B cell (primary cell): ENCODE results near the gene LRBA. TPM values are rescaled to one million over a fixed set of nuclear protein-coding genes. Genes with fewer than 3 reads are reported as not detected.

ENCODE experiments used
- ATAC-seq: fragments of 200-7000 bp; cut with Tn5 transposase; one replicate; pipeline ENCODE4 v1.10.0; 2021; ENCODE audit warnings: low read depth, mild to moderate bottlenecking, moderate number of reproducible peaks, moderate library complexity
- CTCF ChIA-PET: fragments of 350-600 bp; sonication (Branson Sonifier 250); formaldehyde crosslinking; loops from one replicate; lab custom pipeline; 2021; ENCODE audit warnings: antibody characterized with exemption, inconsistent platforms; lab: Charles Lee
- POLR2A ChIA-PET: fragments of 350-600 bp; sonication (Branson Sonifier 250); formaldehyde crosslinking; loops from one replicate; lab custom pipeline; 2021; ENCODE audit warnings: antibody characterized with exemption; lab: Charles Lee
- DNase-seq: peaks from one replicate; pipeline ENCODE4 v3.0.0; 2013
- H2AFZ ChIP-seq: 2 replicates; pipeline ENCODE4 v1.6.1; 2012; ENCODE audit warnings: mild to moderate bottlenecking, low read depth, low read length; ENCODE audit not compliant: insufficient read depth, poor library complexity, severe bottlenecking
- H3K27ac ChIP-seq, 2 donors: 1 replicate in 1 of 2; 2 replicates in 1 of 2; pipeline ENCODE4 v1.5.1; 2012 to 2013; ENCODE audit warnings: low read length in 2 of 2, mild to moderate bottlenecking in 2 of 2, moderate library complexity in 1 of 2
- H3K27me3 ChIP-seq, 4 experiments: fragments of 200-600 bp in 1 of 4; sonication (generic) in 1 of 4; replicated peaks in 1 of 4; 1 replicate in 2 of 4; 2 replicates in 2 of 4; pipeline versions ENCODE4 v1.6.1 to v1.7.0; 2013 to 2016; ENCODE audit warnings: low read length in 3 of 4, mild to moderate bottlenecking in 2 of 4, mixed read lengths in 1 of 4, moderate library complexity in 1 of 4; ENCODE audit not compliant: insufficient read depth in 4 of 4, control insufficient read depth in 3 of 4; ENCODE audit errors: control extremely low read depth in 1 of 4
- H3K36me3 ChIP-seq, 2 experiments: replicated peaks in 1 of 2; 1 replicate in 1 of 2; 2 replicates in 1 of 2; pipeline versions ENCODE4 v1.6.1 to v1.7.1; 2013; ENCODE audit warnings: low read length in 1 of 2; ENCODE audit not compliant: insufficient read depth in 2 of 2, control insufficient read depth in 1 of 2; ENCODE audit errors: control extremely low read depth in 1 of 2, extremely low read depth in 1 of 2
- H3K4me1 ChIP-seq, 2 donors: fragments of 200-600 bp in 1 of 2; sonication (generic) in 1 of 2; 1 replicate in 1 of 2; 2 replicates in 1 of 2; pipeline versions ENCODE4 v1.5.1 to v1.6.1; 2013 to 2017; ENCODE audit warnings: low read length in 2 of 2; ENCODE audit not compliant: control insufficient read depth in 2 of 2, insufficient read depth in 2 of 2
- H3K4me2 ChIP-seq: replicated peaks from 2 replicates; pipeline ENCODE3; 2012; ENCODE audit warnings: mild to moderate bottlenecking, low read depth, low read length; ENCODE audit not compliant: poor library complexity, severe bottlenecking
- H3K4me3 ChIP-seq, 5 experiments: fragments of 200-600 bp in 1 of 5; sonication (generic) in 1 of 5; 1 replicate in 3 of 5; 2 replicates in 2 of 5; pipeline versions ENCODE4 v1.5.1 to v1.7.0; 2011 to 2016; ENCODE audit warnings: low read length in 4 of 5, mild to moderate bottlenecking in 4 of 5, low read depth in 2 of 5, control low read depth in 1 of 5, moderate library complexity in 1 of 5; ENCODE audit not compliant: insufficient read depth in 1 of 5; ENCODE audit errors: control extremely low read depth in 1 of 5, extremely low read depth in 1 of 5
- H3K79me2 ChIP-seq: fragments of 200-600 bp; sonication (generic); one replicate; pipeline ENCODE4 v1.6.0; 2016; ENCODE audit warnings: low read length; ENCODE audit not compliant: control insufficient read depth, insufficient read depth
- H3K9ac ChIP-seq: fragments of 200-600 bp; sonication (generic); 2 replicates; pipeline ENCODE4 v1.6.1; 2017; ENCODE audit warnings: mild to moderate bottlenecking, low read length, moderate library complexity
- H3K9me3 ChIP-seq, 3 donors: one replicate each; pipeline versions ENCODE4 v1.6.1 to v1.7.1; 2013; ENCODE audit warnings: low read length in 2 of 3; ENCODE audit not compliant: control insufficient read depth in 2 of 3, insufficient read depth in 1 of 3; ENCODE audit errors: control extremely low read depth in 1 of 3
- H4K20me1 ChIP-seq: 2 replicates; pipeline ENCODE4 v1.6.0; 2012; ENCODE audit warnings: mild to moderate bottlenecking, low read length; ENCODE audit not compliant: insufficient read depth, control insufficient read depth, poor library complexity, severe bottlenecking
- H3K27ac Mint-ChIP-seq: one replicate; pipeline ENCODE4 v1.8.0; 2021; ENCODE audit warnings: mixed read lengths
- H3K27me3 Mint-ChIP-seq: one replicate; pipeline ENCODE4 v1.8.0; 2021; ENCODE audit warnings: mixed read lengths
- H3K4me1 Mint-ChIP-seq: one replicate; pipeline ENCODE4 v1.8.0; 2021; ENCODE audit warnings: mixed read lengths
- H3K4me3 Mint-ChIP-seq: one replicate; pipeline ENCODE4 v1.8.0; 2021; ENCODE audit warnings: mixed read lengths
- H3K9me3 Mint-ChIP-seq: one replicate; pipeline ENCODE4 v1.8.0; 2022; ENCODE audit warnings: mixed read lengths; ENCODE audit not compliant: insufficient read depth
- CTCF ChIP-seq: fragments of 200-600 bp; IDR thresholded peaks from one replicate; pipeline ENCODE4 v1.8.0; 2022; ENCODE audit warnings: antibody characterized with exemption, mild to moderate bottlenecking
- EZH2 ChIP-seq: IDR thresholded peaks from 2 replicates; pipeline ENCODE4 v1.6.1; 2012; ENCODE audit warnings: borderline replicate concordance, low read depth, mild to moderate bottlenecking, moderate library complexity, low read length; ENCODE audit not compliant: insufficient read depth, poor library complexity, severe bottlenecking
- WGBS: methylation state at CpG from one replicate; pipeline ENCODE4 v1.1.5; 2013; ENCODE audit warnings: missing lambda C conversion rate; ENCODE audit not compliant: insufficient coverage; 5-methylcytosine and 5-hydroxymethylcytosine counted together
- intact Hi-C: fragments of 100-400 bp; cut with micrococcal nuclease; formaldehyde crosslinking; loops from one replicate; pipeline ENCODE4 v1.10.0; 2022
- polyA plus RNA-seq: library from polyadenylated mRNA; depleted of rRNA; stranded (reverse); fragments of >200 nt; gene quantifications from 2 replicates; pipeline ENCODE4 v1.2.3, GENCODE V29; 2012
- total RNA-seq, 2 donors: library from RNA; stranded (reverse); fragments of 120-200 nt in 1 of 2; gene quantifications; 1 replicate in 1 of 2; 2 replicates in 1 of 2; pipeline versions ENCODE4 v1.2.3 to v1.2.4, GENCODE V29; 2013 to 2022

The LRBA gene
- total and polyA plus RNA-seq, 2 donors (not counting 1 experiment from before 2014, with no cell fraction given), result 17.5 to 86.7 TPM

GRCh38 chr4:151004222-151004621 lies 10.9 kb downstream of the LRBA start:
- Histone ChIP-seq H3K4me1 (peaks cover 12 to 15% of the 10 kb centered on the region in 2 donors), H4K20me1 (peaks cover 12% of the 10 kb centered on the region), H3K79me2 (peaks cover 91% of the 10 kb centered on the region), H3K4me2 (no peak overlapping the region), H3K9ac (no peak overlapping the region), H3K9me3 (peaks cover 0 to 5% (median 0%) of the 10 kb centered on the region in 3 donors), H3K36me3 (peaks cover 0 to 2% of the 10 kb centered on the region in 2 experiments), H3K27me3 (no peaks in the 10 kb centered on the region), H3K4me3 (no peak overlapping the region), H3K27ac (no peak overlapping the region), H2AFZ (no peak overlapping the region)
- Mint-ChIP-seq H3K27me3 (no peaks in the 10 kb centered on the region), H3K4me1 (peaks cover 32% of the 10 kb centered on the region), H3K4me3 (no peak overlapping the region), H3K27ac (no peak overlapping the region), H3K9me3 (no peaks in the 10 kb centered on the region)
- DNase-seq, result no peak
- ATAC-seq, result no peak
- TF ChIP-seq CTCF (no peak), EZH2 (no peak)
- intact Hi-C loops, result no loop called here
- CTCF ChIA-PET, result interaction anchor here (0.6 kb wide), 1 partner anchor 86 kb away, joined by 3 read pairs; no protein-coding TSS in a partner anchor
- WGBS, result no CpG with 5 or more reads among the region's 5 CpGs
- POLR2A ChIA-PET, result no interaction called here

DNA sequence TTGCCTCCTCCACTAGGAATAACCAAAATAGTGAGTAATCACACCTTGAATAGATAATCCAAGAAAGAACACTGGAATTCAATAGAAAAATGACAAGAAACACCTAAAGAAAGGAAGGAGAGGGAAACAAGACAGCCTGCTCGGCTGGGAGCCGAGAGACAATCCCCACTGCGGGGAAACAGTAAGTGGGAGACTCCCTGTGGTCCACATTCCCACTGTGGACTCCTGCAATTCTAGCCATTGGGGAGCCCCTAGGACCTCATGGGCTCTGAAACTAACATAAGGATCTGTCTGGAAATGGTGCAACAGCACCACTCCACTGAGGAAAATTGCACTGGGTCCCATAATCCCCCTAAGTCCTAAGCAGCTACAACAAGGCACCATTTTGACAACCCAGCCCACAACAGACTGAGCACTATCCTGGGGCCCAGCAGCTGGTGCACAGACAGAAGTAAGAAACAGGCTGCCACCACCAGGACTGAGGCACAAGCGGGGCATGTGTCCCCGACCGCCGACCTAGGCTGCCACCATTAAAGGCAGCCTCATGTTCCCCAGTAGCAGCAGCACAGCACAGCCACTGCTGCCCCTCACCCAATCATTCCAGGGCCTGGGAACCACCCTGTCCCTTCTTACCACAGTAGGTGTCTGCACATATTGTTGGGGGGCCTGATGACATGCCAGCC lies 14.2 kb downstream of the LRBA start:
- H3K4me3 Mint-ChIP-seq, result no peak overlapping the region
- Histone ChIP-seq H4K20me1 (peaks cover 12% of the 10 kb centered on the region), H3K79me2 (peaks cover 96% of the 10 kb centered on the region), H3K4me1 (peaks cover 18 to 25% of the 10 kb centered on the region in 2 donors), H3K27me3 (no peaks in the 10 kb centered on the region), H2AFZ (no peak overlapping the region), H3K4me2 (no peak overlapping the region), H3K9ac (no peak overlapping the region), H3K4me3 (no peak overlapping the region), H3K9me3 (peaks cover 0 to 5% (median 0%) of the 10 kb centered on the region in 3 donors), H3K27ac (no peak overlapping the region), H3K36me3 (no peaks in the 10 kb centered on the region)
- WGBS, result 90% methylated on average over 4 of the region's 7 CpGs
- ChIA-PET POLR2A (no interaction called here), CTCF (no interaction called here)
- DNase-seq (no peak), ATAC-seq (no peak)
- intact Hi-C loops, result no loop called here
- TF ChIP-seq EZH2 (no peak), CTCF (no peak)
- H3K9me3 Mint-ChIP-seq, result no peaks in the 10 kb centered on the region
- H3K27ac Mint-ChIP-seq, result no peak overlapping the region
- no peaks in the 10 kb centered on the region for H3K27me3 Mint-ChIP-seq
- peaks cover 47% of the 10 kb centered on the region for H3K4me1 Mint-ChIP-seq
